ENCODE results near the gene FANCI.

The FANCI gene

GRCh38 chr15:89364341-89364740, 120.6 kb downstream of the FANCI start:
- ChIA-PET CTCF (interaction anchor here (0.6 to 1.1 kb wide), 3 partner anchors 27 to 64 kb away, joined by 3 to 4 read pairs (median 4); no protein-coding TSS in a partner anchor), POLR2A (interaction anchor here (0.7 kb wide), 1 partner anchor 24 kb away, joined by 3 read pairs; no protein-coding TSS in a partner anchor)

More at GRCh38 chr15:89364341-89364740, 120.6 kb downstream of the FANCI start:
- Histone ChIP-seq H3K4me1 (ENCODE audit: control insufficient read depth, insufficient read depth, low read length) (peaks cover 4% of the 10 kb centered on the region; the same call in 1 of the 2 replicates), H3K27ac (ENCODE audit: extremely low read depth, low read depth, low read length) (no peak overlapping the region), H3K36me3 (ENCODE audit: control insufficient read depth in 2 of 2, insufficient read depth in 1 of 2, low read length in 2 of 2) (no peaks in the 10 kb centered on the region), H3K9me3 (ENCODE audit: control insufficient read depth, insufficient read depth, low read depth, low read length) (no peaks in the 10 kb centered on the region), H3K4me3 (ENCODE audit: low read depth, low read length) (no peak overlapping the region)
- TF ChIP-seq, protein P1, sequence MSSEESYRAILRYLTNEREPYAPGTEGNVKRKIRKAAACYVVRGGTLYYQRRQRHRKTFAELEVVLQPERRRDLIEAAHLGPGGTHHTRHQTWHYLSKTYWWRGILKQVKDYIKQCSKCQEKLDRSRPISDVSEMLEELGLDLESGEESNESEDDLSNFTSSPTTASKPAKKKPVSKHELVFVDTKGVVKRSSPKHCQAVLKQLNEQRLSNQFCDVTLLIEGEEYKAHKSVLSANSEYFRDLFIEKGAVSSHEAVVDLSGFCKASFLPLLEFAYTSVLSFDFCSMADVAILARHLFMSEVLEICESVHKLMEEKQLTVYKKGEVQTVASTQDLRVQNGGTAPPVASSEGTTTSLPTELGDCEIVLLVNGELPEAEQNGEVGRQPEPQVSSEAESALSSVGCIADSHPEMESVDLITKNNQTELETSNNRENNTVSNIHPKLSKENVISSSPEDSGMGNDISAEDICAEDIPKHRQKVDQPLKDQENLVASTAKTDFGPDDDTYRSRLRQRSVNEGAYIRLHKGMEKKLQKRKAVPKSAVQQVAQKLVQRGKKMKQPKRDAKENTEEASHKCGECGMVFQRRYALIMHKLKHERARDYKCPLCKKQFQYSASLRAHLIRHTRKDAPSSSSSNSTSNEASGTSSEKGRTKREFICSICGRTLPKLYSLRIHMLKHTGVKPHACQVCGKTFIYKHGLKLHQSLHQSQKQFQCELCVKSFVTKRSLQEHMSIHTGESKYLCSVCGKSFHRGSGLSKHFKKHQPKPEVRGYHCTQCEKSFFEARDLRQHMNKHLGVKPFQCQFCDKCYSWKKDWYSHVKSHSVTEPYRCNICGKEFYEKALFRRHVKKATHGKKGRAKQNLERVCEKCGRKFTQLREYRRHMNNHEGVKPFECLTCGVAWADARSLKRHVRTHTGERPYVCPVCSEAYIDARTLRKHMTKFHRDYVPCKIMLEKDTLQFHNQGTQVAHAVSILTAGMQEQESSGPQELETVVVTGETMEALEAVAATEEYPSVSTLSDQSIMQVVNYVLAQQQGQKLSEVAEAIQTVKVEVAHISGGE (tag by site-specific recombination; conservative IDR thresholded peaks at IDR 0.05; ENCODE audit: low read depth), result no peak
- no peak for TF ChIP-seq ZNF311 (tag by site-specific recombination; IDR thresholded peaks at IDR 0.05; ENCODE audit: borderline replicate concordance)
- TF ChIP-seq REST (tag by site-specific recombination; IDR thresholded peaks at IDR 0.05), result no peak
- TF ChIP-seq ZNF658 (tag by site-specific recombination; IDR thresholded peaks at IDR 0.05), result no peak
- TF ChIP-seq ZNF133 (tag by site-specific recombination; IDR thresholded peaks at IDR 0.05), result no peak
- no peak for TF ChIP-seq GFI1B (tag by site-specific recombination; IDR thresholded peaks at IDR 0.05)
- no peak for TF ChIP-seq ZNF391 (tag by site-specific recombination; IDR thresholded peaks at IDR 0.05; ENCODE audit: borderline replicate concordance, low read depth)
- TF ChIP-seq PRDM2 (tag by site-specific recombination; IDR thresholded peaks at IDR 0.05; ENCODE audit: borderline replicate concordance), result no peak
- no peak for TF ChIP-seq ZBTB6 (tag by site-specific recombination; IDR thresholded peaks at IDR 0.05)

All from HEK293 (cell line).